AG04450 (cell line): Measurements from ENCODE around the gene RGPD8. TPM values are rescaled to one million over a fixed set of nuclear protein-coding genes. Genes with fewer than 3 reads are reported as not detected.
"Not testable (repeated sequence)": the region's sequence is repeated elsewhere in the genome, so short reads cannot be mapped to it uniquely, and the experiment has no call there.

Experiments
- CTCF ChIA-PET: fragments of 300-600, 350-600 bp; formaldehyde crosslinking; extraction: SDS; loops from one replicate; lab custom pipeline; 2022; ENCODE audit warnings: antibody characterized with exemption, inconsistent platforms; lab: Charles Lee
- POLR2A ChIA-PET: fragments of 350-600 bp; formaldehyde crosslinking; extraction: SDS; loops from one replicate; lab custom pipeline; 2021; ENCODE audit warnings: antibody characterized with exemption, inconsistent platforms; lab: Yijun Ruan, JAX
- DNase-seq: peaks from one replicate; pipeline ENCODE4 v3.0.0-alpha.2; 2011; ENCODE audit warnings: low read depth, low spot score
- H3K27ac ChIP-seq: one replicate; pipeline ENCODE4 v1.5.1; 2012; ENCODE audit warnings: low read depth, low read length, control low read depth
- H3K27me3 ChIP-seq: one replicate; pipeline ENCODE4 v1.6.0; 2012; ENCODE audit warnings: low read length; ENCODE audit not compliant: control insufficient read depth, insufficient read depth
- H3K4me3 ChIP-seq: 2 replicates; pipeline ENCODE4 v1.5.1; 2011; ENCODE audit warnings: mild to moderate bottlenecking, low read depth, low read length, control low read depth
- H3K9me3 ChIP-seq: 2 replicates; pipeline ENCODE4 v1.5.1; 2012; ENCODE audit warnings: low read length; ENCODE audit not compliant: control insufficient read depth, insufficient read depth
- polyA minus RNA-seq: library from RNA; depleted of rRNA, polyadenylated mRNA; stranded (reverse); fragments of >200 nt; gene quantifications from 2 replicates; pipeline ENCODE4 v1.2.3, GENCODE V29; 2011; rRNA and poly(A)+ RNA removed
- polyA plus RNA-seq: library from polyadenylated mRNA; depleted of rRNA; stranded (reverse); fragments of >200 nt; gene quantifications from 2 replicates; pipeline ENCODE4 v1.2.3, GENCODE V29; 2011; rRNA removed
- TF ChIP-seq, protein P1 (sequence below): IDR thresholded peaks from 2 replicates; pipeline ENCODE4 v1.5.1; 2011; ENCODE audit warnings: low read depth, low read length, control low read depth, inconsistent platforms

Gene RGPD8
- polyA plus RNA-seq: 1.5 and 2.6 TPM in 2 replicates
- 2.6 and 4.6 TPM in 2 replicates for polyA minus RNA-seq

DNA sequence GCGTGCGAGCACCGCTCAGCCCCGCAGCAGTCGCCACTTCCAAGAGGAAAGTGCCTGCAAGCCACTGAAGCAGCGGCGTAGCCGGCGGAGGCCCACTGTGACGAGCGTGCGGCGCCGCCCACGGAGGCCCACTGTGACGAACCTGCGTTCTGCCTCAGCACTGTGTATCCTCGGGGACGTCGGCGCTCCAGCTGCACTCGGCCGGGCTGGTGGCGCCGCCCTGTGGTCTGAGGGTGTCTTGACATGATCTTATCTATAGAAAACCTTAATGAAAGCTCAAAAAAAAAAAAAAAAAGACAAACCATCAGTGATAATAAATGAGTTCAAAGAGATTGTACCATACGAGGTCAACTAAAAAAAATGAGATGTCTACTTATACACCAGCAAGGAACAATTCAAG, at the start of gene RGPD8:
TSS of gene RGPD8 (minus strand) at position 166 of the 400 bp plus-strand sequence. CDS start 192 bp downstream, outside the sequence.
- H3K27me3 ChIP-seq, H3K9me3 ChIP-seq, H3K27ac ChIP-seq: not testable (repeated sequence)
- ChIA-PET POLR2A (interaction anchor here (0.6 to 0.7 kb wide), 3 partner anchors 174 to 179 kb away, joined by 4 to 10 read pairs (median 6); partner anchors contain the start of gene ZC3H8), CTCF (interaction anchor here (0.6 to 1.4 kb wide), 10 partner anchors 150 to 546 kb away, joined by 3 to 13 read pairs (median 4); no protein-coding TSS in a partner anchor)
- peak within 1 kb of the TSS; percentile 32 for H3K4me3 ChIP-seq
- TF ChIP-seq, protein P1, sequence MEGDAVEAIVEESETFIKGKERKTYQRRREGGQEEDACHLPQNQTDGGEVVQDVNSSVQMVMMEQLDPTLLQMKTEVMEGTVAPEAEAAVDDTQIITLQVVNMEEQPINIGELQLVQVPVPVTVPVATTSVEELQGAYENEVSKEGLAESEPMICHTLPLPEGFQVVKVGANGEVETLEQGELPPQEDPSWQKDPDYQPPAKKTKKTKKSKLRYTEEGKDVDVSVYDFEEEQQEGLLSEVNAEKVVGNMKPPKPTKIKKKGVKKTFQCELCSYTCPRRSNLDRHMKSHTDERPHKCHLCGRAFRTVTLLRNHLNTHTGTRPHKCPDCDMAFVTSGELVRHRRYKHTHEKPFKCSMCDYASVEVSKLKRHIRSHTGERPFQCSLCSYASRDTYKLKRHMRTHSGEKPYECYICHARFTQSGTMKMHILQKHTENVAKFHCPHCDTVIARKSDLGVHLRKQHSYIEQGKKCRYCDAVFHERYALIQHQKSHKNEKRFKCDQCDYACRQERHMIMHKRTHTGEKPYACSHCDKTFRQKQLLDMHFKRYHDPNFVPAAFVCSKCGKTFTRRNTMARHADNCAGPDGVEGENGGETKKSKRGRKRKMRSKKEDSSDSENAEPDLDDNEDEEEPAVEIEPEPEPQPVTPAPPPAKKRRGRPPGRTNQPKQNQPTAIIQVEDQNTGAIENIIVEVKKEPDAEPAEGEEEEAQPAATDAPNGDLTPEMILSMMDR: peak; percentile 64
- DNase-seq: peak; percentile 58

DNA sequence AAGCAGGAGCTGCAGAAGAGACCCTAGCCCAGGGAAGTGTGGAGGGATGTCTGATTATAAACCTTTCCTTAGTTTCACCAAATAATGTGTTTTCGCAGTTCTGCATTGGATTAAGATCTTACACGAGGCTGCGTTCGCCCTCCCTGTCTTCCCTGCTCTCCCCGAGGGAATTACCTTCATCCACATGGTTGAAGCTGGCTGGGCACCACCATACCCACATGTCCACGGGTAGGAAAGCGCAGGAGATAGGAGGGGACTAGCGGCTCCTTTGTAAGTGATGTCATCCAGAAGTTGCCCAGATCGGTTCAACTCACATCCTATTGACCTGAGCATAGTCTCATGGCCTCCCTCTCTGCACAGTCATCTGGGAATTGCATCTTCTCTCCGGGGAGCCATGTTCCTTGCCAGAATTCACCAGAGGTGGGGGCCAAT, 49.6 kb upstream of the RGPD8 start:
- no peaks in the 10 kb centered on the region; the same call in 1 of the 2 replicates for H3K9me3 ChIP-seq
- TF ChIP-seq, protein P1: no peak
- POLR2A ChIA-PET: interaction anchor here (0.7 kb wide), 1 partner anchor 92 kb away, joined by 7 read pairs; no protein-coding TSS in a partner anchor
- no peaks in the 10 kb centered on the region for H3K27me3 ChIP-seq
- DNase-seq: no peak
- peak overlapping the region; percentile 59 for H3K27ac ChIP-seq
- H3K4me3 ChIP-seq: peak overlapping the region; percentile 88
- CTCF ChIA-PET: interaction anchor here (0.6 to 1.3 kb wide), 6 partner anchors 11 to 595 kb away, joined by 3 to 7 read pairs (median 4); no protein-coding TSS in a partner anchor

DNA sequence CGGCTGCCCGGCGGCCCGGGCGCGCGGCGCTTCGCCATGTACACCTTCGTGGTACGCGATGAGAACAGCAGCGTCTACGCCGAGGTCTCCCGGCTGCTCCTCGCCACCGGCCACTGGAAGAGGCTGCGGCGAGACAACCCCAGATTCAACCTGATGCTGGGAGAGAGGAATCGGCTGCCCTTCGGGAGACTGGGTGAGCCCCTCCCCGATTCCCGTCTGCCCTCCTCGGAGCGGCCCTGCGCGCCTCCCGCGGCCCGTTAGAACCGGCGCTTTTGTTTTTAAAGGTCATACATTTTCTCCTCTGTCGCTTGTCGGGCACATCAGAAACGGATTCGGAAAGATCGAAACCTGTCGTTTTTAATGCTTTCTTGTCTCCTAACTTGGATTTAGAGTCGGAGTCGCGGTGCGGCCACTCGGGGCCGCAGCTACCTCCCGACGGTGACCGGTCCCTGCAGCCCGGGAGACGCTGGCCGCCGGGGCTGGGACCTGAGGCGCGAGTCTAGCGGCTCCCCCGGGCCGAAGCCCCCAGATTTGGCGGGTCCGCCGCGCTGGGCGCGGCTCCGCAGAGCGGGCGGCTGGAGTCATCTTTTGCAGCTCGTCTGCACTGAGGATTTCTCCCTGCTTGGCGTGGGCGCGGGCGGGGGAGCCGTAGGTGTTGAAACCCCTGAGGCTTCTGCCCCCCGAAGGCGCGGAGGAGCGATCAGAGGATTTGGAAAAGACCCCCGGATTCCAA, 49.0 kb upstream of the RGPD8 start:
- Histone ChIP-seq H3K27ac (peak overlapping the region; percentile 77), H3K4me3 (peak overlapping the region; percentile 88), H3K9me3 (no peaks in the 10 kb centered on the region; the same call in 1 of the 2 replicates), H3K27me3 (no peaks in the 10 kb centered on the region)
- ChIA-PET CTCF (interaction anchor here (0.6 to 1.3 kb wide), 5 partner anchors 12 to 594 kb away, joined by 3 to 7 read pairs (median 3); no protein-coding TSS in a partner anchor), POLR2A (interaction anchor here (0.6 to 0.7 kb wide), 2 partner anchors 58 to 92 kb away, joined by 4 to 7 read pairs; no protein-coding TSS in a partner anchor)
- DNase-seq: no peak
- TF ChIP-seq, protein P1: 0 out of 2 replicates have a peak, but pooled peaks have one; percentile 3

DNA sequence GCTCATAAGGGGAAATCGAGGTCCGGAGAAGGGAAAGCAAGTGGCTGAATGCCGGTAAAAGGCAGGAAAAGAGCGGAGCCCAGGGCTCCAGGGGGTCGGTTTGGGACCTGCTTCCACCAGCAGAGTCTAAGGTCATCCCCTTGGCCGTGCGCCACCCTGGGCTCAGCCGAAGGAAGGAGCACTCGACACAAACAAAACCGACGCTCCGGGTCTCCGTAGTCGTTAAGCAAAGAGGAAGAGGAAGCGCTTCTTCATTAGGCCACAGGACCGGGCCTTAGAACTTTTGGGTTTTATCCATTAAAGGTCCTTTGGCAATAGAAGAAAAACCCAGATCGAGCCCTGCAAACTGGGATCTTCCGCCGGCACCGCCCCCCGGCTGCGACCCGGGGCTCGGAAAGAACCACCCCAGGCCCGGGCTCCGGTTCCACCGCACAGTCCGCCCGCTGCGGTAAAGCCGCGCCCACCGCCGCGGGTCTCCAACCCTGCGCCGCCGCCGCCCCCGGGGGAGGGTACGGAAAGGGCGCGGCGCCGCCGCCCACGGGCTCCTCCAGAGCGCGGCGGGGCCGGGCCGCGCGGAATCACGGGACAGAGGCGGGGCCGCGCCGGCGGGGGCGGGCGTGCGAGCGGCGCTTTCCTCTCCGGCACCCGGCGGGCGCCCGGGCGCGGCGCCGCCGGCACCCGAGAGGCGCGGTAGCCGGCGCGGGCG, 48.2 kb upstream of the RGPD8 start, which contains the start of gene TTL:
TSS of gene TTL (plus strand) at position 629 of the 706 bp plus-strand sequence. CDS start 189 bp downstream, outside the sequence.
- H3K4me3 ChIP-seq: peak within 1 kb of the TSS; percentile 88
- TF ChIP-seq, protein P1: no peak
- ChIA-PET CTCF (interaction anchor here (0.6 to 1.8 kb wide), 5 partner anchors 60 to 245 kb away, joined by 3 to 8 read pairs (median 4); no protein-coding TSS in a partner anchor), POLR2A (no interaction called here)
- peak within 1 kb of the TSS; percentile 77 for H3K27ac ChIP-seq
- no peak for DNase-seq
- H3K27me3 ChIP-seq: no peaks in the 10 kb centered on the region
- H3K9me3 ChIP-seq: no peaks in the 10 kb centered on the region; the same call in 1 of the 2 replicates
